Tibial nerve (tissue), 3 donors: Measurements from ENCODE around the gene ECEL1.

ENCODE experiments used
- POLR2A ChIP-seq, 2 donors: fragments of 450-650 bp; IDR thresholded peaks; one replicate each; pipeline ENCODE4 v1.6.1; 2017; ENCODE audit warnings: antibody characterized with exemption in 2 of 2, mild to moderate bottlenecking in 2 of 2, moderate library complexity in 2 of 2
- TF ChIP-seq, protein P1 (sequence below), 5 experiments: fragments of 200-600 bp in 3 of 5; fragments of 450-650 bp in 2 of 5; sonication (generic) in 3 of 5; IDR thresholded peaks; one replicate each; pipeline ENCODE4 v1.5.1; 2016 to 2019; ENCODE audit warnings: antibody characterized with exemption in 5 of 5, mild to moderate bottlenecking in 3 of 5, moderate library complexity in 2 of 5

- TF ChIP-seq, protein P1, sequence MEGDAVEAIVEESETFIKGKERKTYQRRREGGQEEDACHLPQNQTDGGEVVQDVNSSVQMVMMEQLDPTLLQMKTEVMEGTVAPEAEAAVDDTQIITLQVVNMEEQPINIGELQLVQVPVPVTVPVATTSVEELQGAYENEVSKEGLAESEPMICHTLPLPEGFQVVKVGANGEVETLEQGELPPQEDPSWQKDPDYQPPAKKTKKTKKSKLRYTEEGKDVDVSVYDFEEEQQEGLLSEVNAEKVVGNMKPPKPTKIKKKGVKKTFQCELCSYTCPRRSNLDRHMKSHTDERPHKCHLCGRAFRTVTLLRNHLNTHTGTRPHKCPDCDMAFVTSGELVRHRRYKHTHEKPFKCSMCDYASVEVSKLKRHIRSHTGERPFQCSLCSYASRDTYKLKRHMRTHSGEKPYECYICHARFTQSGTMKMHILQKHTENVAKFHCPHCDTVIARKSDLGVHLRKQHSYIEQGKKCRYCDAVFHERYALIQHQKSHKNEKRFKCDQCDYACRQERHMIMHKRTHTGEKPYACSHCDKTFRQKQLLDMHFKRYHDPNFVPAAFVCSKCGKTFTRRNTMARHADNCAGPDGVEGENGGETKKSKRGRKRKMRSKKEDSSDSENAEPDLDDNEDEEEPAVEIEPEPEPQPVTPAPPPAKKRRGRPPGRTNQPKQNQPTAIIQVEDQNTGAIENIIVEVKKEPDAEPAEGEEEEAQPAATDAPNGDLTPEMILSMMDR (IDR thresholded peaks at IDR 0.05) = no peak
- TF ChIP-seq POLR2A (IDR thresholded peaks at IDR 0.05) = no peak
These were observed 38.8 kb upstream of the ECEL1 start for GRCh38 chr2:232526372-232526941.
